ENCODE data around the gene NR5A2. TPM values are rescaled to one million over a fixed set of nuclear protein-coding genes. Genes with fewer than 3 reads are reported as not detected.

Gene NR5A2
- total and polyA plus RNA-seq, 10 of the 15 experiments (the other 5 are each of a cell fraction or from before 2014, with no cell fraction given): 0.02 to 0.60 (median 0.15) TPM; not detected in 1

DNA sequence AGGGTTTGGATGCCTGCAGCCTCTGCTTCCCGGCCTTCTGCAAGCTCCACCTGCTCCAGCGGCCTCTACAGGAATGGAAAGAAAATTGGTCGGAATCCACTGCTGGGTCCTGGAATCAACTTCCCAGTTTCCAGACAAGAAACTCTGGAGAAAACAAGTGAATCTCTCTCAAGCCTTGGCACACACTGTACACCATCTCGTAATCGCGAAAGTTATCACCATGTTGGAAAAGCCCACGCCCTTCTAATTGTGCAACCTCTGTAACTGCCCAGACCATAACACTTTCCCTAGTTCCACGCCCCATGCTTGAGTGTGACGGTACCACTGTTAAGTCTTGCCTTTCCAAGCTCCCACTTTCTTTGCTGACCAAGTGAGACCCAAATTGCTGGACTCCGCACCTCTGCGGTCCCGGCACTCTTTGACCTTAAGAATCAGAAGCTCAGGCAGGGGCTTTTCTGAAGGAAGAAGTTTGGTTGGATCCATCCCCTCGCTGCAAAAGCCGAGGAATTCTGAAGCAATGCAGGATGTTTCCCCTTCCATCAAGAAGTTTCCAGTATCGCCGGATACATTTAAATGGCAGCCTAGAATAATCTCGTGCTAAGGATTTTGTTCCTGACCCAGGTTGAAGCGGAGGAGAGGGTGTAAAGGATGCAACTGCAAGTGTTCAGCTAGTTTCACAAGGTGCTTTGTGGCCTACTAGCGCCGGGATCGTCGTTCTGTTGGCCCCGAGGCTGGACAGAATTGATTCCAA lies 6.2 kb downstream of the NR5A2 start:
- no peak overlapping the region for H2AFZ ChIP-seq (ENCODE audit: control insufficient read depth, low read depth, low read length)
- WGBS (ENCODE audit: insufficient coverage, insufficient replicate concordance, low lambda C conversion rate, missing lambda C conversion rate): 50% methylated on average over 23 of the region's 23 CpGs
- no peak overlapping the region for H3K27ac ChIP-seq (ENCODE audit: control insufficient read depth, insufficient read depth)
- RAD21 ChIA-PET (ENCODE audit: unreplicated experiment): no interaction called here
- H4K20me1 ChIP-seq (ENCODE audit: control insufficient read depth, insufficient read depth): no peaks in the 10 kb centered on the region
- intact Hi-C loops (cut with micrococcal nuclease; ENCODE audit: unreplicated experiment): no loop called here
- H3K4me3 ChIP-seq: no peak overlapping the region
- H3K9ac ChIP-seq (ENCODE audit: control insufficient read depth, insufficient read depth, low read length): no peak overlapping the region
- TF ChIP-seq ZZZ3 (IDR thresholded peaks at IDR 0.05; ENCODE audit: control insufficient read depth, insufficient read length, low read depth): no peak
- SMC1A ChIA-PET (ENCODE audit: uncharacterized antibody, unreplicated experiment): no interaction called here
- no peaks in the 10 kb centered on the region; the same call in 2 of the 3 replicates for H3K9me3 ChIP-seq (replicated peaks; ENCODE audit: control insufficient read depth, insufficient read depth, low read length)
- POLR2A ChIA-PET: interaction anchor here (0.5 kb wide), 1 partner anchor 232 kb away, joined by 3 read pairs; no protein-coding TSS in a partner anchor
- H3K4me2 ChIP-seq (ENCODE audit: control insufficient read depth, insufficient read depth): no peak overlapping the region
- DNase-seq (ENCODE audit: low read depth, low spot score): no peak
- H3K4me1 ChIP-seq (ENCODE audit: control insufficient read depth, insufficient read depth, low read length): no peaks in the 10 kb centered on the region
- no peak for ATAC-seq
- no TSS peak for BruUV-seq (replicated peaks)
- H3K27me3 ChIP-seq (replicated peaks in 1 of 2; ENCODE audit: control insufficient read depth in 2 of 2, insufficient read depth in 2 of 2, low read length in 1 of 2): peaks cover 29 to 41% of the 10 kb centered on the region in 2 experiments
- in situ Hi-C loops (cut with MboI): no loop called here
- CTCF ChIA-PET: no interaction called here
- no peak for FAIRE-seq
- no peaks in the 10 kb centered on the region for H3K79me2 ChIP-seq (ENCODE audit: control insufficient read depth, insufficient read depth, low read length)
- no peaks in the 10 kb centered on the region for H3K36me3 ChIP-seq (ENCODE audit: control insufficient read depth in 2 of 2, insufficient read depth in 2 of 2, low read length in 1 of 2)

DNA sequence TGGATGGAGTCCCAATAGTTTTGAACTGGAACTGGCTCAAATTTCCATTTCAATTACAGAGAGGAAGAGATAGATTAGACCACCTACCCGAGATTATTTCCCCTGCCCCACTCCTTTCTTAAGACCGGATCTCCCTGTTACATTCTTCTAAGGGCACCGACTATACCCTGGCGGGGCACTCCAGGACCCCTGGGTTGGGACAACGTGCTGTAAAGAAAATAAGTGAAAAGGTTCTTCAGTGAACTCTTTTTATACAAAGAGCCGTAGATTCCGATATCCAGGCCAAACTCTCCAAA lies 6.7 kb downstream of the NR5A2 start:
- ATAC-seq (no peak), DNase-seq (ENCODE audit: low read depth, low spot score) (no peak), FAIRE-seq (no peak)
- no peak overlapping the region for H3K4me2 ChIP-seq (ENCODE audit: control insufficient read depth, insufficient read depth)
- H3K27ac ChIP-seq (ENCODE audit: control insufficient read depth, insufficient read depth): no peak overlapping the region
- H3K79me2 ChIP-seq (ENCODE audit: control insufficient read depth, insufficient read depth, low read length): no peaks in the 10 kb centered on the region
- 54% methylated on average over 7 of the region's 7 CpGs for WGBS (ENCODE audit: insufficient coverage, insufficient replicate concordance, low lambda C conversion rate, missing lambda C conversion rate)
- H3K36me3 ChIP-seq (ENCODE audit: control insufficient read depth in 2 of 2, insufficient read depth in 2 of 2, low read length in 1 of 2): no peaks in the 10 kb centered on the region
- BruUV-seq (replicated peaks): no TSS peak
- SMC1A ChIA-PET (ENCODE audit: uncharacterized antibody, unreplicated experiment): no interaction called here
- H3K27me3 ChIP-seq (replicated peaks in 1 of 2; ENCODE audit: control insufficient read depth in 2 of 2, insufficient read depth in 2 of 2, low read length in 1 of 2): peaks cover 33 to 41% of the 10 kb centered on the region in 2 experiments
- no peak overlapping the region for H3K4me3 ChIP-seq
- POLR2A ChIA-PET: interaction anchor here (0.5 kb wide), 1 partner anchor 232 kb away, joined by 3 read pairs; no protein-coding TSS in a partner anchor
- no peaks in the 10 kb centered on the region for H4K20me1 ChIP-seq (ENCODE audit: control insufficient read depth, insufficient read depth)
- H3K4me1 ChIP-seq (ENCODE audit: control insufficient read depth, insufficient read depth, low read length): no peaks in the 10 kb centered on the region
- intact Hi-C loops (cut with micrococcal nuclease; ENCODE audit: unreplicated experiment): no loop called here
- CTCF ChIA-PET: no interaction called here
- H2AFZ ChIP-seq (ENCODE audit: control insufficient read depth, low read depth, low read length): no peak overlapping the region
- RAD21 ChIA-PET (ENCODE audit: unreplicated experiment): no interaction called here
- H3K9me3 ChIP-seq (replicated peaks; ENCODE audit: control insufficient read depth, insufficient read depth, low read length): no peaks in the 10 kb centered on the region; the same call in 2 of the 3 replicates
- H3K9ac ChIP-seq (ENCODE audit: control insufficient read depth, insufficient read depth, low read length): no peak overlapping the region
- in situ Hi-C loops (cut with MboI): no loop called here
- TF ChIP-seq IRF4 (IDR thresholded peaks at IDR 0.05; ENCODE audit: low read depth, low read length) (no peak), IKZF2 (IDR thresholded peaks at IDR 0.05) (no peak), TAF1 (IDR thresholded peaks at IDR 0.05; ENCODE audit: borderline replicate concordance, low read depth, low read length) (no peak), ZNF24 (IDR thresholded peaks at IDR 0.05) (no peak), FOS (IDR thresholded peaks at IDR 0.05; ENCODE audit: borderline replicate concordance, extremely low read depth, insufficient read length) (no peak), ZNF384 (IDR thresholded peaks at IDR 0.05; ENCODE audit: borderline replicate concordance, low read depth, low read length) (no peak), ZNF622 (IDR thresholded peaks at IDR 0.05) (no peak), EED (IDR thresholded peaks at IDR 0.05; ENCODE audit: low read depth) (no peak)
- TF ChIP-seq, protein P1, sequence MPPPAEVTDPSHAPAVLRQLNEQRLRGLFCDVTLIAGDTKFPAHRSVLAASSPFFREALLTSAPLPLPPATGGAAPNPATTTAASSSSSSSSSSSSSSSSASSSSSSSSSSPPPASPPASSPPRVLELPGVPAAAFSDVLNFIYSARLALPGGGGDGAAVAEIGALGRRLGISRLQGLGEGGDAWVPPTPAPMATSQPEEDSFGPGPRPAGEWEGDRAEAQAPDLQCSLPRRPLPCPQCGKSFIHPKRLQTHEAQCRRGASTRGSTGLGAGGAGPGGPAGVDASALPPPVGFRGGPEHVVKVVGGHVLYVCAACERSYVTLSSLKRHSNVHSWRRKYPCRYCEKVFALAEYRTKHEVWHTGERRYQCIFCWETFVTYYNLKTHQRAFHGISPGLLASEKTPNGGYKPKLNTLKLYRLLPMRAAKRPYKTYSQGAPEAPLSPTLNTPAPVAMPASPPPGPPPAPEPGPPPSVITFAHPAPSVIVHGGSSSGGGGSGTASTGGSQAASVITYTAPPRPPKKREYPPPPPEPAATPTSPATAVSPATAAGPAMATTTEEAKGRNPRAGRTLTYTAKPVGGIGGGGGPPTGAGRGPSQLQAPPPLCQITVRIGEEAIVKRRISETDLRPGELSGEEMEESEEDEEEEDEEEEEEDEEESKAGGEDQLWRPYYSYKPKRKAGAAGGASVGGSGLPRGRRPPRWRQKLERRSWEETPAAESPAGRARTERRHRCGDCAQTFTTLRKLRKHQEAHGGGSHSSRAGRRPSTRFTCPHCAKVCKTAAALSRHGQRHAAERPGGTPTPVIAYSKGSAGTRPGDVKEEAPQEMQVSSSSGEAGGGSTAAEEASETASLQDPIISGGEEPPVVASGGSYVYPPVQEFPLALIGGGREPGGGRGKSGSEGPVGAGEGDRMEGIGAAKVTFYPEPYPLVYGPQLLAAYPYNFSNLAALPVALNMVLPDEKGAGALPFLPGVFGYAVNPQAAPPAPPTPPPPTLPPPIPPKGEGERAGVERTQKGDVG (CRISPR knock-in tag; IDR thresholded peaks at IDR 0.05): no peak
- TF ChIP-seq, protein P2, sequence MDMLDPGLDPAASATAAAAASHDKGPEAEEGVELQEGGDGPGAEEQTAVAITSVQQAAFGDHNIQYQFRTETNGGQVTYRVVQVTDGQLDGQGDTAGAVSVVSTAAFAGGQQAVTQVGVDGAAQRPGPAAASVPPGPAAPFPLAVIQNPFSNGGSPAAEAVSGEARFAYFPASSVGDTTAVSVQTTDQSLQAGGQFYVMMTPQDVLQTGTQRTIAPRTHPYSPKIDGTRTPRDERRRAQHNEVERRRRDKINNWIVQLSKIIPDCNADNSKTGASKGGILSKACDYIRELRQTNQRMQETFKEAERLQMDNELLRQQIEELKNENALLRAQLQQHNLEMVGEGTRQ (IDR thresholded peaks at IDR 0.05; ENCODE audit: borderline replicate concordance, low read depth, low read length): no peak

All from GM12878 (cell line).